Type B pancreatic cell (in vitro differentiated cells): ENCODE measurements around the gene ANGEL2. TPM values are rescaled to one million over a fixed set of nuclear protein-coding genes. Genes with fewer than 3 reads are reported as not detected.
A peak's percentile ranks its signal among the peaks of the same experiment; 100 is the strongest.
"Not testable (repeated sequence)": the region's sequence is repeated elsewhere in the genome, so short reads cannot be mapped to it uniquely, and the experiment has no call there.

Source experiments
- DNase-seq: peaks from one replicate; pipeline ENCODE4 v3.0.0; 2021; ENCODE audit warnings: mixed read lengths; ENCODE audit not compliant: unreplicated experiment; ENCODE audit errors: extremely low spot score
- H3K27ac Mint-ChIP-seq: 2 replicates; pipeline ENCODE4 v1.8.0; 2021; ENCODE audit warnings: mild to moderate bottlenecking, mixed read lengths
- H3K27me3 Mint-ChIP-seq: 2 replicates; pipeline ENCODE4 v1.8.0; 2021; ENCODE audit warnings: mixed read lengths
- H3K36me3 Mint-ChIP-seq: 2 replicates; pipeline ENCODE4 v1.8.0; 2021; ENCODE audit warnings: mixed read lengths
- H3K4me1 Mint-ChIP-seq: one replicate; pipeline ENCODE4 v1.8.0; 2021; ENCODE audit warnings: mixed read lengths; ENCODE audit not compliant: unreplicated experiment
- H3K4me3 Mint-ChIP-seq: 2 replicates; pipeline ENCODE4 v1.8.0; 2021; ENCODE audit warnings: mild to moderate bottlenecking, mixed read lengths
- H3K9me3 Mint-ChIP-seq: 2 replicates; pipeline ENCODE4 v1.8.0; 2021; ENCODE audit warnings: mixed read lengths
- total RNA-seq: library from RNA; stranded (reverse); gene quantifications from 2 replicates; pipeline ENCODE4 v1.2.1, GENCODE V29; 2021; ENCODE audit warnings: low replicate concordance
- TF ChIP-seq, protein P1 (sequence below): fragments of 200-600 bp; sonication (generic); conservative IDR thresholded peaks from 2 replicates; pipeline ENCODE4 v1.5.0; 2021; ENCODE audit warnings: antibody characterized with exemption, mild to moderate bottlenecking

Gene ANGEL2
- total RNA-seq, 1 donor from 2014 or later, result 36.0 TPM

DNA sequence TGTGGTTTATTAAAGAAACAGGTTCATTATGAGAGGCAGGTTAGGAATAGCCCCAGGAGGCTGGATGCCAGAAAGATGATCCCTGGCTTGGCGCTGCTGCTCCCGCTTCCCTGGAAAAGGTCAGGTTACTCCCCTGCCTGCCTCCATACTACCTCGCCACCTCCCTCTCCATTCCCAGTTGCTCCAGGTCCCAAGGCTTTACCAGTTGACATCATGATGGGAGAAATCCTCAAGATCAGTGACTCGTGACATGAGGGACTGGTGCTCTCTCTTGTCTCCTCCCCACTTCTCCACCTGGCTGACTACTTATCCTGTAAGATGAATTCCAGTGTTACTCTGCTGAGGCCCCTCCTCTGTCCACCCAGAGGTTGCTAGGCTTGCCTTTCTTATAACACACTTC is 45.6 kb downstream of the ANGEL2 start:
- no peak overlapping the region for H3K27ac Mint-ChIP-seq
- TF ChIP-seq, protein P1, sequence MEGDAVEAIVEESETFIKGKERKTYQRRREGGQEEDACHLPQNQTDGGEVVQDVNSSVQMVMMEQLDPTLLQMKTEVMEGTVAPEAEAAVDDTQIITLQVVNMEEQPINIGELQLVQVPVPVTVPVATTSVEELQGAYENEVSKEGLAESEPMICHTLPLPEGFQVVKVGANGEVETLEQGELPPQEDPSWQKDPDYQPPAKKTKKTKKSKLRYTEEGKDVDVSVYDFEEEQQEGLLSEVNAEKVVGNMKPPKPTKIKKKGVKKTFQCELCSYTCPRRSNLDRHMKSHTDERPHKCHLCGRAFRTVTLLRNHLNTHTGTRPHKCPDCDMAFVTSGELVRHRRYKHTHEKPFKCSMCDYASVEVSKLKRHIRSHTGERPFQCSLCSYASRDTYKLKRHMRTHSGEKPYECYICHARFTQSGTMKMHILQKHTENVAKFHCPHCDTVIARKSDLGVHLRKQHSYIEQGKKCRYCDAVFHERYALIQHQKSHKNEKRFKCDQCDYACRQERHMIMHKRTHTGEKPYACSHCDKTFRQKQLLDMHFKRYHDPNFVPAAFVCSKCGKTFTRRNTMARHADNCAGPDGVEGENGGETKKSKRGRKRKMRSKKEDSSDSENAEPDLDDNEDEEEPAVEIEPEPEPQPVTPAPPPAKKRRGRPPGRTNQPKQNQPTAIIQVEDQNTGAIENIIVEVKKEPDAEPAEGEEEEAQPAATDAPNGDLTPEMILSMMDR, result no peak
- H3K27me3 Mint-ChIP-seq, result no peaks in the 10 kb centered on the region
- DNase-seq, result peak; percentile 29
- H3K36me3 Mint-ChIP-seq, result peaks cover 22% of the 10 kb centered on the region
- peaks cover 31% of the 10 kb centered on the region for H3K4me1 Mint-ChIP-seq
- H3K4me3 Mint-ChIP-seq, result no peak overlapping the region
- H3K9me3 Mint-ChIP-seq, result no peaks in the 10 kb centered on the region

DNA sequence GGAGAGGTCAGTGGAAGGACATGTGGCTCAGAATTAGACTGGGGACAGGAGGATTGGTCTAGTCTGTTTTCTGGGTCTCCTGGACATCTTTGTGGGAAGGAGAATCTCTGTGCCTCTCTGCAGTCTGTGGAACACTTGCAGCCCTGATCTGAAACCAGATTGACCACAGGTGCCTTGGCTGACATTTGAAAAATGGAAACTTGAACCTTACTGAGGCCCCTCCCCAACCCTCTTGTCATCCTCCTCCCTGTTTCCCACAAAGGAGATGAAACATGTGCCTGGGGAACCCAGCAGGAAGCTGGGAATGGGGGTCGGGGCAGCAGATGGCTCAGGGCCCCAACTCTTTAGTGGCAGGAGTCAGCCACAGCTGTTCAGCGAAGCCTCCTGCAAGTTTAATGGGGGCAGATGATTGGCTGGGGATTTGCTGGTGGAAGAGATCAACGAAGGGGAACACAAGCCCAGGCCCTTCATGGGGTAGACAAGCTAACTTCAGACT is 47.3 kb downstream of the ANGEL2 start:
- DNase-seq, result no peak
- H3K27me3 Mint-ChIP-seq, result no peaks in the 10 kb centered on the region
- peak overlapping the region; percentile 23 for H3K4me3 Mint-ChIP-seq
- peak overlapping the region; percentile 39 for H3K27ac Mint-ChIP-seq
- H3K4me1 Mint-ChIP-seq, result peaks cover 31% of the 10 kb centered on the region
- H3K36me3 Mint-ChIP-seq, result peaks cover 27% of the 10 kb centered on the region
- TF ChIP-seq, protein P1, result no peak
- H3K9me3 Mint-ChIP-seq, result no peaks in the 10 kb centered on the region

DNA sequence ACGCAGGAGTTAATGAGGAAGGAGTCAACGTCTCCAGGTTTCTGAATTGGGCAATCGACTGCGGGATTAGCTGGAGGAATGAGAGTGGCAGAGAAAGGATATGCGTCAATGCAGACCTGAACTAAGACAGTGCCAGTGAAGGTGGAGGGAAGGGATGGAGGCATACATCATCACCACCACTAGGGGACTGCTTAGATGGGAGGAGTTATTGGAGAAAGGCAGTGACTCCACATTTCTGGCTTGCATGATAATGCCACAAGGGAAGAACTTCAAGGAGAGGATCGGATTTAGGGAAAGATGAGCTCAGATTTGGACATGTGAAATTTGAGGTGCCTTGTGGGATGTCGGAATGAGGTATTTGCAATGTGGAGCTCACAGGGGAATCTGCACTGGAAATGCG is 47.9 kb downstream of the ANGEL2 start:
- Mint-ChIP-seq H3K9me3 (no peaks in the 10 kb centered on the region), H3K4me1 (peaks cover 31% of the 10 kb centered on the region), H3K4me3 (peak overlapping the region; percentile 23), H3K27ac (peak overlapping the region; percentile 14), H3K27me3 (no peaks in the 10 kb centered on the region), H3K36me3 (peaks cover 30% of the 10 kb centered on the region)
- TF ChIP-seq, protein P1, result peak; percentile 72
- DNase-seq, result no peak

DNA sequence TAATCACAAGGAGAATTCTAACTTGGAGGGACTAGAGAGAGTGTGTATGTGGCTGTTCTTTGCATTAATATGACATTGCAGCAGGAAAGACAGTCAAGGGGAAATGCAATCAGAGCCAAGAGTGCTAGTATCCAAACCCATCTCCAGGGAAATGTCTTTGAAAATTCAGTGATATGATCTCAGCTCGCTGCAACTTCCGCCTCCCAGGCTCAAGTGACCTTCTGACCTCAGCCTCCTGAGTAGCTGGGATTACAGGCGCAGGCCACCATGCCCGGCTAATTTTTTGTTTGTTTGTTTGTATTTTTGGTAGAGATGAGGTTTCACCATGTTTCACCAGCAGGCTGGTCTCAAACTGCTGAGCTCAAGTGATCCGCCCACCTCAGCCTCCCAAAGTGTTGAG is 49.1 kb downstream of the ANGEL2 start:
- DNase-seq, result no peak
- Mint-ChIP-seq H3K36me3 (peaks cover 35% of the 10 kb centered on the region), H3K4me3 (no peak overlapping the region), H3K4me1 (peaks cover 31% of the 10 kb centered on the region), H3K9me3 (no peaks in the 10 kb centered on the region), H3K27ac (no peak overlapping the region), H3K27me3 (no peaks in the 10 kb centered on the region)
- TF ChIP-seq, protein P1, result no peak

DNA sequence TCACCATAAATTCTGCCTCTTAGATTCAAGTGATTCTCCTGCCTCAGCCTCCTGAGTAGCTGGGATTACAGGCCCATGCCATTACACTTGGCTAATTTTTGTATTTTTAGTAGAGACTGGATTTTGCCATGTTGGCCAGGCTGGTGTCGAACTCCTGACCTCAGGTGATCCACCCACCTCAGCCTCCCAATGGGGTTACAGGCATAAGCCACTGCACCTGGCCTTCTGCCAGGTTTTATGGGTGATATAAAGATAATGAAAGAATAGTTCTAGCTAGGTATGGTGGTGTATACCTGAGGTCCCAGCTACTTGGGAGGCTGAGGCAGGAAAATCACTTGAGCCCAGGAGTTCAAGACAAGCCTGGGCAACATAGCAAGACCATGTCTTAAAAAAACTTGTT is 50.7 kb downstream of the ANGEL2 start:
- not testable (repeated sequence) for H3K4me3 Mint-ChIP-seq, H3K27me3 Mint-ChIP-seq, DNase-seq, H3K27ac Mint-ChIP-seq, H3K9me3 Mint-ChIP-seq
- peaks cover 38% of the 10 kb centered on the region for H3K36me3 Mint-ChIP-seq
- peaks cover 29% of the 10 kb centered on the region for H3K4me1 Mint-ChIP-seq

DNA sequence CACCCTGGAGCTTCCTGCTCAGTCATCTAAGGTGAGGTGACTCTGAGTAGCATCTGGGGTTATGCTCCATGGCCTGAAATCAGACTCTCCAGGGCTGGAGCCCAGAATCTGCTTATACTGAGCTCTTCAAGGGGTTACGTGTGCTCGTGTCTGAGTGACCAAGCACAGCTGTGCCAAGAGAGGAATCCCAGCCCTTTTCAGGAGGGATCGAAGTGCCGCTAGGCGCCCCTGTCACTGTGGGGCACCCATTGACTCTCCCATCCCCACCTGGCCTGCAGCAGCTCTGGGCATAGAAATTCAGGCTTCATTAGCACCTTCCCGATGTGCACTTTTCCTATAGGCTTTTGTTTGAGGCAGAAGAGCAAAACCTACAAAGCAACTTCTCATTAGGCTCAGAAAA is 51.6 kb downstream of the ANGEL2 start:
- peaks cover 34% of the 10 kb centered on the region for H3K36me3 Mint-ChIP-seq
- TF ChIP-seq, protein P1, result no peak
- DNase-seq, result no peak
- H3K27ac Mint-ChIP-seq, result no peak overlapping the region
- H3K27me3 Mint-ChIP-seq, result no peaks in the 10 kb centered on the region
- H3K9me3 Mint-ChIP-seq, result no peaks in the 10 kb centered on the region
- H3K4me1 Mint-ChIP-seq, result peaks cover 23% of the 10 kb centered on the region
- H3K4me3 Mint-ChIP-seq, result no peak overlapping the region
